HG03066 (cell line): ENCODE data around the gene ASCL1.
A peak's percentile ranks its signal among the peaks of the same experiment; 100 is the strongest.

ENCODE experiments used
- ATAC-seq: cut with Tn5 transposase; IDR thresholded peaks from one replicate; pipeline ENCODE4 v1.9.1; 2021; ENCODE audit warnings: low read depth; ENCODE audit not compliant: unreplicated experiment

Gene ASCL1

DNA sequence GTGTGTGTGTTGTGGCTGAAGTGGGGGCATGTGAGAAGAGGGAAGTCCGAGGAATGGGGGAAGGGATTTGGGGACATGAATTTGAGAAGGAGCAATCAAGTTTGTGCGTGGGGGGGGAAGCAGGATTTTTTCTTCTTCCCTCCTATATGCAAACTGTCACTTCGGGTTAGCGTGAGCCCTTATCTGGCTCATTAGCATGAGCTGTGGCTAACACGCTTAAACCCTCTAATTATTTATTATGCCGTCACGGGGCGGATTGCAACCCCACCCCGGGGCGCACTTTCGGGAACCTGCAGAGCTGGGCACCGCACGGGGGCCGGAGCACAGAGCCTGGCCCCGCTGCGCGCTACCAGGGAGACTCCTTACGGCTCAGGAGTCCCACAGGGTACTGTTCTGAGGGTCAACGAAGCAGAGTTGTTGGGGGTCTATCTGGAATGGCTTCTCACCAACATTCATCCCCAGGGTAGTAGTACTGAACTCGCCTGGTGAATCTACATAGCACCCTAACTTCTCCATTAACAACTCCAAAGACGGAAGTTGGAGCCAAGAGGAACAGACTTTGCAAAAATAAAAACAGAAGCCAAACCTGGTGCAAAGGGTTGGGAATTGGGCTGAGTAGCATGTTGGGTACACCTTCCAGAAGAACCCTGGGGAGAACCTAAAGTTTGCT, 6.4 kb upstream of the ASCL1 start:
- ATAC-seq: no peak

DNA sequence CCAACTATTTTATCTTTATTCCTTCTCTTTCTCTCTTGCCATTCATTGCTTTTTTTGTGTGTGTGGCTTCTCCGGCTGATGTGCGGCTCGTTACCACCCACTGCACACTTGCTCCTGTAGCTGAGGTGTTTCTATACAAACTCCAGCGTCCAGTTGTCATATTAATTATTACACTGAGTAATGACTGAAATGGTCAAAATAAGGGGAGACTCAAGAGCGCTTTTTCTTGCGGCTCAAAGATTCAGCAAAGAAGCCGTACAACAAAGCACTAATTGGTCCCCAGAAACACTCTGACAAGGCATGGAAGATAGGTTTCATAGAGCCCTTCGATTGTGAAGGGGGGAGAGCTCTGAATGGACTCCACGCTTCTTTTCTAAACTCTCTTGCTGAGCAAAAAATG, 5.6 kb upstream of the ASCL1 start:
- ATAC-seq: no peak

DNA sequence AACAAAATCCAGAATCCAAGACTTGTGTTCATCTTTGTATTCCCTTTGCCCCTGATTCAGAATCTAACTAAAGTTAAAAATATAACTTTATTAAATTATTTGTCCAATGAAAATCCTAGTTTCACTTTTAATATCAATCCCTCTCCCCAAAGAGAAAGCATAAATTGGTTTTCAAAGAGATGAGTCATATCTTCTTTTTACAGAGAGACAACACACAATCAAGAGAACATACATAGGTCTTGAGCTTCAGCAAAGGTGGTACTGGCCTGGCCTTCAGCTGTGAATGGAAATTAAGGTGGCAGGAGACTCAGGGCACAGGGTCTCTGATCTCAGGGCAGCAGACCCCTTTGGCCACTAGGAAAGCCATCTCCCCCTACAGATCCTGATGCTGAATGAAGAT, 4.3 kb upstream of the ASCL1 start:
- ATAC-seq: no peak

- ATAC-seq: no peak
Measured at GRCh38 chr12:102954134-102954533, 3.3 kb upstream of the ASCL1 start.

DNA sequence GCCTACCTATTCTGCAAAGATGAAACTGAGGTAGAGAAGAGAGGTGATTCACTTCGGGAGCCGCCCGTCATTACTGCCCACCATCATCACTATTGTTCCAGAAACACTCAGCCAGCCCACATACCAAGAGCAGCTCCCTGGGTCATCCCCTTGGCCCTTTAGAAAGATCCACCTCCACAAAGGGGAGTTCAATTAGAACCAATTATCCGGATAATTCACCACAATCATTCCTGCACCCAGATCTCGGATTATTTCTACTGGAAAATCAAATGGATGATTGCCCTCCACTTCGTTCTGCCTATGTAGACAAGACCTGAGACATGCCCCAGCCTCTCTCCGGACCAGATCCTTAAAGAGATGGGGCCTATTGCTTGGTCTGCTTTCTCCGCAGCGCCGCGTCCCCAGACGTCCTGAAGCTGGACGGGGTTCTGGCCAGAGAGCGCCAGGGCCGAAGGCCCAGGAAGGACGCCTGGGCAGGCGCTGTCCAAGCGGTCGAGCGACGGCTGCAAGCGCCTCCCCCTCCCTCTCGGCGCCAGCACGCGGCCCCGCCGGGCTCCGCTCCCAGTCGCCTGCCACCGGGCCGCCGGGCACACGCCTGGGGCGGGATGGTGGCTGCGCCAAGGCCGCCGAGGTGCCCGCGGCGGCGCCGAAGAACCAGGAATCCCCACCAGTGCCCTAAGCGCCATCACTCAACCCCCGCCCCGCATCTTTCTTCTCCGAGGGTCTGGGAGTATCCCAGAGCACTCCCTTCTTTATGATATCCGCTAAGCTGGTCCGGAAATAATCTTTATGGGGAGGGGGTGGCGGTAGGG, 1.3 kb upstream of the ASCL1 start:
- no peak for ATAC-seq

GRCh38 chr12:102956738-102957327, 641 bp upstream of the ASCL1 start:
- no peak for ATAC-seq

GRCh38 chr12:102958073-102958829, 777 bp downstream of the ASCL1 start:
- ATAC-seq: peak; percentile 51

- no peak for ATAC-seq
Measured at GRCh38 chr12:102958830-102959176, 1.3 kb downstream of the ASCL1 start.

DNA sequence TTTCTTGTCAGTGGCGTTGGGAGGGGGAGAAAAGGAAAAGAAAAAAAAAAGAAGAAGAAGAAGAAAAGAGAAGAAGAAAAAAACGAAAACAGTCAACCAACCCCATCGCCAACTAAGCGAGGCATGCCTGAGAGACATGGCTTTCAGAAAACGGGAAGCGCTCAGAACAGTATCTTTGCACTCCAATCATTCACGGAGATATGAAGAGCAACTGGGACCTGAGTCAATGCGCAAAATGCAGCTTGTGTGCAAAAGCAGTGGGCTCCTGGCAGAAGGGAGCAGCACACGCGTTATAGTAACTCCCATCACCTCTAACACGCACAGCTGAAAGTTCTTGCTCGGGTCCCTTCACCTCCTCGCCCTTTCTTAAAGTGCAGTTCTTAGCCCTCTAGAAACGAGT, 1.9 kb downstream of the ASCL1 start:
- no peak for ATAC-seq

DNA sequence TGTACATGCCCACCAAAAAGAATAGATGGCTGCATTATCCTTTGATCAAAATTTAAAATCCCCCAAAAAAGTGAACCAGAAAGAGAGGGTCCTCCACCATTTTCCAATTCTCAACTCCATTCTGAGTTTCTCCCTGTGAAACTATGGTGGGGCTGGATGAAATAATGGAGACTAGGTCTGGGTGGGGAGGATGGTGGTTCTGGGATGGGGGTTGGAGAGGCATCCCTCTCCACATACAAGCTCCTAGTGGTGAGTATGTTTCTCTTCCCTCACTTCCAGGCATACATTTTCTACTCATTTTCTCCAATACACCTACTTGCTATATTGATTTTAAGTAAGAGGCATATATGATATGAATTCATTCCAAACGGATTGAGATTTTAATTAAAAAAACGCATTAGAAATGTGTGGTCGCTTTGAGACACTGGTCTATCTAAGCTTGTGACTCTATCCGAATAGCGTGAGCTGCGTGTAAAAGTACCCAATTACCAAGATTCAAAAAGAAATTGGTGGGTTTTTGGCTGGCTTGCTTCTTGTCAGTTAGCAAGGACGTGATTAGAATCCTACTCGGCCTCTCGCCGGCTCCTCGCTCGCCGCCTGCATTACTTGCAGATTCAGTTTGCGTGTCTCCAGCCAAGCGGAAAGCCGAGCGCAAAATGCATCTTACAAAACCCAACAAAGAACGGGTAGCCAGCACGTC, 3.4 kb downstream of the ASCL1 start:
- no peak for ATAC-seq

GRCh38 chr12:102961466-102961855, 4.0 kb downstream of the ASCL1 start:
- no peak for ATAC-seq

DNA sequence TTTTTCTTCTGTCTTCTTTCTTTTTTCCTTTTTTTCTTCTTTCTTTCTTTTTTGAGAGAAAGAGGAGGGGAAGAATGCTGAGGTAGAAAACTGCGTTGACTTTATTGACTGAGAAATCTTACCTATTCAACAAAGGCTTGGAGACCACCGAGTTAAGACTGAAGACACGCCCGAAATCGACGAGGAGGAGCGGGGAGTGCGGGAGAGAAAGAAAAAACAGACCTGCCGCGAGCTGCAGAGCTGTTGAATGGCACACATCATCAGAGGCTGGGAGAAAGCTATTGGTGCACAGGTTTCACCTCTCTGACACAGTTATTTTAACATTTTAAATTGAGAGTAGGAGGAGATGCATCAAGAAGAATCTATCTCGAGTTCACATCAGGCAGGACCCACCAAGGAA, 5.1 kb downstream of the ASCL1 start:
- ATAC-seq: no peak

- ATAC-seq: no peak
Measured at GRCh38 chr12:102962986-102963385, 5.5 kb downstream of the ASCL1 start.

DNA sequence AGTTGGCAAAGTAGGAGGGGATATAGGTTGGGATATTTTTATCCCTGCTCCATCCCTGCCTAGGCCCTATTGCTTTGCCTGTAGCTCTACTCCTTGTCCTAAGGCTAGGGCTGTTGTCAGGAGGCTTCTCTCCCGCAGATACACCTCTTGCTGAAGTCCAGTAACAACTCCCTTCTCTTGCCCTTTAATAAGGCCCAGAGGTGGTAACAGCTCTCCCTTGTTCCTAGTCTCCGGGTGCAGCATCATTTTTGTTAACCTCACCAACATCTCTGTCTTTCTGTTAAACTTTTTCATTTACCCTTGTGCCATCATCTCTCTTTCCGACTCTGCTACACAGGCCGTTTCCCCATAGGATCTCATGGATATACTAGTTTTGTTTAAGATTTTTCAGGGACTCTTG, 6.3 kb downstream of the ASCL1 start:
- no peak for ATAC-seq

DNA sequence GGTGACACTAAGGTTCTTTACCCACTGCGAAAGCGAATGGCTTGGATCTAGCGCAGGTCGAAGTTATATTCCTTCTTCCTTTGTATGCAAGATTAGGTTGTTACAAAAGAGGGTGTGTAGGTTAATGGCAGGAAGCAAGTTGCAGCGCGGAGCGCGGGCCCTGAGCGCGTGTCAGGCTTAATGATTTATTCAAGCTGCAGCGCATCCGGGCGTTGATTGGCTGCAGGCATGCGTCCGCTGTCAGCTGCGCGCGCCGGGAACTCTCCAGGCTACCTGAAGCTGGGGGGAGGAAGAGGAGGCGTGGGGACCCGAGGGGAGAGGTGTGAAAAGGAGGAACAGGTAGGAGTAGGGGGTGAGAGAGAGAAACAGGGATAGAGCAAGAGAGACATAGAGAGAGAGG, 7.4 kb downstream of the ASCL1 start:
- no peak for ATAC-seq

- ATAC-seq: no peak
Measured at GRCh38 chr12:102965281-102966155, 8.0 kb downstream of the ASCL1 start.

DNA sequence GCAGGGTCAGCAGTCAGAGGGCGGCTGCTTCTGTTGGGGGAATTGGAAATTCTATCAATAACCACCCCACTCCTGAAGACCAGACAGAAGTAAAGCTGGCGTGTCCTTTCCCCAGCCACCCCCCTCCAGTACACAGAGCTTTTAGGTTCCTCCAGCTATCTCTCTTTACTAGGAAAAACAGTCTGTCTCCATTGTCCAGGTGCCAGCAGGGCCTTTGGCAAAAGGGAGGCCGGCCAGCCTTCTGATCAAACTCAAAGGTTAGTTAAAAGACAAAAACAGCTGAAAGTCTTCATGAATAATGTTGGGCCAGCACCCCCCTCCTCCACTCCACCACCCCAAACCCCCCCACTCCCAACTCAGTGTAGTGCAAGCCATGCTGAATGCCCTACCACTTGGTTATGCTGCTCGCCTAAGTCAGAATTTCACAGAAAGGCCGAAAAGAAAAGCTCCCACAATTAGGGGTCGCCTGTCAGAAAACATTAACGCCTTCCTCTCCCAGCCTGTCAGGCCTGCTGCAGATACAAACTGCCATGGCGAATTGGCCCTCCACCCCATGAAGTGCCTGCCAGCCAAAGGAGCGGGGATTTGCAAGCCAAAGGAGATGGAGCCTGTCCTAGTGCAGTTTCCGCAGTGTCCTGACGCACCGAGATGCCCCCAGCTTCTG, 8.9 kb downstream of the ASCL1 start:
- no peak for ATAC-seq

- ATAC-seq: no peak
Measured at GRCh38 chr12:102970780-102971179, 13.3 kb downstream of the ASCL1 start.

DNA sequence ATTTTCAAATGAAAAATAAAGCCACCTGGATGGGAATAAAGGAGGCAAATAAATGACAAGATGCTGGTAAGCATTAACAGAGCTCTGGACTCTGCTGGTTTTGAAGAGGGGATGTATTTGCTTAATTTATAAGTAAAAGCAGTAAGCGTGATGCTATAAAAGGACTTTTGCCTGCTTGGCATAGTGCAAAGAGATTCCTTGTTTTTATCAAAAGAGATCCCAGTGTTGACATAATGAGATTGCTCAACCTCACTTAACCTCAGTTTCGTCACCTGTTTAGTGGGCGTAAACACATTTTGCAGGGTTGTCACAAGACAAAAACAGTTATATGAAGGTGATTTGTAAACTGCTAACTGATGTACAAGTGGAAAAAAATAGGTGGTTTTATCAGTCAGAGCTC, 13.8 kb downstream of the ASCL1 start:
- no peak for ATAC-seq
